Activated CD8-positive, alpha-beta T cell treated with anti-CD3 and anti-CD28 coated beads, Interleukin-2, amount 10 ng/mL, durations not matched to agents 7 days and 5 days (primary cell): ENCODE results near the gene SPATA32. TPM values are rescaled to one million over a fixed set of nuclear protein-coding genes. Genes with fewer than 3 reads are reported as not detected.

ENCODE experiments used
- ATAC-seq: fragments of 150-1000 bp; cut with Tn5 transposase; one replicate; pipeline ENCODE4 v1.10.0; 2021; ENCODE audit warnings: moderate library complexity
- CTCF ChIA-PET: fragments of 350-600 bp; sonication (Branson Sonifier 250); formaldehyde crosslinking; loops from one replicate; lab custom pipeline; 2021; ENCODE audit warnings: antibody characterized with exemption; lab: Charles Lee
- POLR2A ChIA-PET: fragments of 350-600 bp; sonication (Branson Sonifier 250); formaldehyde crosslinking; loops from one replicate; lab custom pipeline; 2021; ENCODE audit warnings: antibody characterized with exemption; lab: Charles Lee
- DNase-seq: peaks from one replicate; pipeline ENCODE4 v3.0.0-alpha.2; 2020
- H3K27ac Mint-ChIP-seq: one replicate; pipeline ENCODE4 v1.8.0; 2021; ENCODE audit warnings: mild to moderate bottlenecking, mixed read lengths
- H3K27me3 Mint-ChIP-seq: one replicate; pipeline ENCODE4 v1.8.0; 2021; ENCODE audit warnings: low read depth, mixed read lengths
- H3K36me3 Mint-ChIP-seq: one replicate; pipeline ENCODE4 v1.8.0; 2021; ENCODE audit warnings: low read depth, mixed read lengths
- H3K4me1 Mint-ChIP-seq: one replicate; pipeline ENCODE4 v1.8.0; 2021; ENCODE audit warnings: low read depth, mixed read lengths
- H3K4me3 Mint-ChIP-seq: one replicate; pipeline ENCODE4 v1.8.0; 2021; ENCODE audit warnings: mild to moderate bottlenecking, mixed read lengths
- H3K9me3 Mint-ChIP-seq: one replicate; pipeline ENCODE4 v1.8.0; 2022; ENCODE audit warnings: mixed read lengths; ENCODE audit not compliant: insufficient read depth
- total RNA-seq, 2 experiments: library from RNA; stranded (reverse); gene quantifications; one replicate each; pipeline ENCODE4 v1.2.3, GENCODE V29; 2021

Gene SPATA32
- total RNA-seq, 2 experiments from 2014 or later: 0.52 to 0.55 TPM

- Mint-ChIP-seq H3K9me3 (no peaks in the 10 kb centered on the region), H3K27me3 (no peaks in the 10 kb centered on the region), H3K4me3 (no peak overlapping the region), H3K4me1 (peaks cover 2% of the 10 kb centered on the region), H3K36me3 (peaks cover 55% of the 10 kb centered on the region), H3K27ac (no peak overlapping the region)
- DNase-seq: peak; percentile 67
- ChIA-PET CTCF (interaction anchor here (0.6 to 4.4 kb wide), 17 partner anchors 12 to 130 kb away, joined by 3 to 47 read pairs (median 4); partner anchors contain the start of genes FMNL1 and MAP3K14), POLR2A (interaction anchor here (1.3 to 1.4 kb wide), 2 partner anchors 25 to 52 kb away, joined by 4 to 5 read pairs; no protein-coding TSS in a partner anchor)
- ATAC-seq: peak; percentile 64
These were observed 9.0 kb upstream of the SPATA32 start for GRCh38 chr17:45270828-45271418.

GRCh38 chr17:45269912-45270311 is 8.0 kb upstream of the SPATA32 start:
- ChIA-PET POLR2A (interaction anchor here (1.2 kb wide), 1 partner anchor 51 kb away, joined by 4 read pairs; no protein-coding TSS in a partner anchor), CTCF (interaction anchor here (0.8 to 4.4 kb wide), 4 partner anchors 22 to 51 kb away, joined by 3 to 47 read pairs (median 4); no protein-coding TSS in a partner anchor)
- Mint-ChIP-seq H3K9me3 (no peaks in the 10 kb centered on the region), H3K4me3 (no peak overlapping the region), H3K36me3 (peaks cover 58% of the 10 kb centered on the region), H3K27me3 (no peaks in the 10 kb centered on the region), H3K27ac (peak overlapping the region; percentile 70), H3K4me1 (peaks cover 2% of the 10 kb centered on the region)
- ATAC-seq (no peak), DNase-seq (no peak)

- ChIA-PET POLR2A (no interaction called here), CTCF (interaction anchor here (1.1 to 1.8 kb wide), 3 partner anchors 10 to 47 kb away, joined by 3 to 11 read pairs (median 11); no protein-coding TSS in a partner anchor)
- no peak overlapping the region for H3K4me3 Mint-ChIP-seq
- peaks cover 13% of the 10 kb centered on the region for H3K4me1 Mint-ChIP-seq
- H3K9me3 Mint-ChIP-seq: no peaks in the 10 kb centered on the region
- ATAC-seq (no peak), DNase-seq (no peak)
- peak overlapping the region; percentile 40 for H3K27ac Mint-ChIP-seq
- peaks cover 60% of the 10 kb centered on the region for H3K36me3 Mint-ChIP-seq
- H3K27me3 Mint-ChIP-seq: no peaks in the 10 kb centered on the region
These were observed 5.7 kb upstream of the SPATA32 start for GRCh38 chr17:45267436-45268055.

- CTCF ChIA-PET: interaction anchor here (1.1 to 2.5 kb wide), 7 partner anchors 11 to 117 kb away, joined by 3 to 12 read pairs (median 8); no protein-coding TSS in a partner anchor
- Mint-ChIP-seq H3K36me3 (peaks cover 54% of the 10 kb centered on the region), H3K27ac (no peak overlapping the region), H3K4me3 (no peak overlapping the region), H3K9me3 (no peaks in the 10 kb centered on the region), H3K27me3 (no peaks in the 10 kb centered on the region), H3K4me1 (peaks cover 18% of the 10 kb centered on the region)
- no peak for ATAC-seq
- POLR2A ChIA-PET: interaction anchor here (0.9 to 4.6 kb wide), 3 partner anchors 18 to 119 kb away, joined by 3 to 21 read pairs (median 3); no protein-coding TSS in a partner anchor
- no peak for DNase-seq
These were observed 4.6 kb upstream of the SPATA32 start for GRCh38 chr17:45266372-45266926.

GRCh38 chr17:45265821-45266220 is 3.9 kb upstream of the SPATA32 start:
- ChIA-PET CTCF (interaction anchor here (0.7 to 2.5 kb wide), 10 partner anchors 11 to 130 kb away, joined by 3 to 12 read pairs (median 4); partner anchors contain the start of genes ACBD4 and MAP3K14), POLR2A (interaction anchor here (0.6 to 4.6 kb wide), 5 partner anchors 17 to 118 kb away, joined by 3 to 21 read pairs (median 3); no protein-coding TSS in a partner anchor)
- Mint-ChIP-seq H3K9me3 (no peaks in the 10 kb centered on the region), H3K27me3 (no peaks in the 10 kb centered on the region), H3K36me3 (peaks cover 51% of the 10 kb centered on the region), H3K4me1 (peaks cover 25% of the 10 kb centered on the region), H3K4me3 (no peak overlapping the region), H3K27ac (no peak overlapping the region)
- ATAC-seq (no peak), DNase-seq (no peak)

- Mint-ChIP-seq H3K9me3 (no peaks in the 10 kb centered on the region), H3K36me3 (peaks cover 46% of the 10 kb centered on the region), H3K4me1 (peaks cover 33% of the 10 kb centered on the region), H3K27me3 (no peaks in the 10 kb centered on the region), H3K4me3 (no peak overlapping the region), H3K27ac (no peak overlapping the region)
- ATAC-seq: no peak
- ChIA-PET CTCF (interaction anchor here (0.9 to 2.5 kb wide), 8 partner anchors 12 to 129 kb away, joined by 3 to 12 read pairs (median 5); partner anchors contain the start of gene ACBD4), POLR2A (interaction anchor here (4.6 kb wide), 1 partner anchor 16 kb away, joined by 21 read pairs; no protein-coding TSS in a partner anchor)
- no peak for DNase-seq
These were observed 3.1 kb upstream of the SPATA32 start for GRCh38 chr17:45264988-45265387.

GRCh38 chr17:45264430-45264829 is 2.5 kb upstream of the SPATA32 start:
- no peak overlapping the region for H3K27ac Mint-ChIP-seq
- POLR2A ChIA-PET: interaction anchor here (4.6 kb wide), 1 partner anchor 16 kb away, joined by 21 read pairs; no protein-coding TSS in a partner anchor
- H3K4me3 Mint-ChIP-seq: no peak overlapping the region
- peaks cover 41% of the 10 kb centered on the region for H3K36me3 Mint-ChIP-seq
- CTCF ChIA-PET: interaction anchor here (0.6 to 2.5 kb wide), 4 partner anchors 13 to 129 kb away, joined by 3 to 12 read pairs (median 3); partner anchors contain the start of gene ACBD4
- H3K4me1 Mint-ChIP-seq: peaks cover 33% of the 10 kb centered on the region
- no peaks in the 10 kb centered on the region for H3K9me3 Mint-ChIP-seq
- H3K27me3 Mint-ChIP-seq: no peaks in the 10 kb centered on the region
- no peak for DNase-seq
- ATAC-seq: no peak

- Mint-ChIP-seq H3K36me3 (peaks cover 35% of the 10 kb centered on the region), H3K4me1 (peaks cover 33% of the 10 kb centered on the region), H3K4me3 (peak overlapping the region; percentile 80), H3K9me3 (no peaks in the 10 kb centered on the region), H3K27me3 (no peaks in the 10 kb centered on the region), H3K27ac (peak overlapping the region; percentile 91)
- DNase-seq (no peak), ATAC-seq (no peak)
- ChIA-PET CTCF (interaction anchor here (1.2 to 1.4 kb wide), 2 partner anchors 44 to 128 kb away, joined by 6 to 10 read pairs; partner anchors contain the start of gene ACBD4), POLR2A (interaction anchor here (0.6 to 4.6 kb wide), 7 partner anchors 15 to 528 kb away, joined by 3 to 21 read pairs (median 4); partner anchors contain the start of genes HEXIM2 and MAP3K14)
These were observed 1.6 kb upstream of the SPATA32 start for GRCh38 chr17:45263477-45263860.

- DNase-seq: no peak
- ChIA-PET CTCF (interaction anchor here (1.2 to 1.4 kb wide), 2 partner anchors 44 to 127 kb away, joined by 6 to 10 read pairs; partner anchors contain the start of gene ACBD4), POLR2A (interaction anchor here (0.6 to 4.6 kb wide), 7 partner anchors 14 to 528 kb away, joined by 3 to 21 read pairs (median 4); partner anchors contain the start of genes HEXIM2 and MAP3K14)
- Mint-ChIP-seq H3K27me3 (no peaks in the 10 kb centered on the region), H3K36me3 (peaks cover 31% of the 10 kb centered on the region), H3K4me3 (peak overlapping the region; percentile 80), H3K4me1 (peaks cover 33% of the 10 kb centered on the region), H3K9me3 (no peaks in the 10 kb centered on the region), H3K27ac (peak overlapping the region; percentile 91)
- no peak for ATAC-seq
These were observed 902 bp upstream of the SPATA32 start for GRCh38 chr17:45262516-45263476.

GRCh38 chr17:45260204-45260783 is 1.6 kb downstream of the SPATA32 start:
- ChIA-PET POLR2A (no interaction called here), CTCF (interaction anchor here (1.3 to 2.7 kb wide), 3 partner anchors 13 to 41 kb away, joined by 3 to 14 read pairs (median 6); no protein-coding TSS in a partner anchor)
- H3K27me3 Mint-ChIP-seq: no peaks in the 10 kb centered on the region
- DNase-seq (no peak), ATAC-seq (no peak)
- H3K36me3 Mint-ChIP-seq: peaks cover 17% of the 10 kb centered on the region
- H3K9me3 Mint-ChIP-seq: no peaks in the 10 kb centered on the region
- peaks cover 49% of the 10 kb centered on the region for H3K4me1 Mint-ChIP-seq
- peak overlapping the region; percentile 61 for H3K27ac Mint-ChIP-seq
- peak overlapping the region; percentile 24 for H3K4me3 Mint-ChIP-seq
